ENCODE data around the gene NFIA.

Gene NFIA

GRCh38 chr1:61085206-61085982 is 3.0 kb downstream of the NFIA start:
- DNase-seq = no peak

- DNase-seq = no peak
Observed at GRCh38 chr1:61085983-61086644, 3.8 kb downstream of the NFIA start.

- DNase-seq = no peak
Observed at GRCh38 chr1:61087571-61087970, 5.2 kb downstream of the NFIA start.

GRCh38 chr1:61088163-61088974 is 6.0 kb downstream of the NFIA start:
- no peak for DNase-seq

GRCh38 chr1:61089338-61089737 is 7.0 kb downstream of the NFIA start:
- DNase-seq = no peak

- DNase-seq = no peak
Observed at GRCh38 chr1:61089741-61090140, 7.4 kb downstream of the NFIA start.

- DNase-seq = no peak
Observed at GRCh38 chr1:61090546-61091202, 8.3 kb downstream of the NFIA start.

GRCh38 chr1:61091455-61091854 is 9.1 kb downstream of the NFIA start:
- DNase-seq = no peak

GRCh38 chr1:61092642-61093041 is 10.3 kb downstream of the NFIA start:
- DNase-seq = no peak

GRCh38 chr1:61093525-61094137 is 11.3 kb downstream of the NFIA start:
- DNase-seq = no peak

- DNase-seq = no peak
Observed at GRCh38 chr1:61094677-61095469, 12.5 kb downstream of the NFIA start.

GRCh38 chr1:61095470-61095812 is 13.1 kb downstream of the NFIA start:
- no peak for DNase-seq

- no peak for DNase-seq
Observed at GRCh38 chr1:61097317-61097716, 15.0 kb downstream of the NFIA start.

GRCh38 chr1:61097722-61098121 is 15.4 kb downstream of the NFIA start:
- no peak for DNase-seq

GRCh38 chr1:61098333-61098732 is 16.0 kb downstream of the NFIA start:
- DNase-seq = no peak

GRCh38 chr1:61098906-61099437 is 16.6 kb downstream of the NFIA start:
- no peak for DNase-seq

- DNase-seq = no peak
Observed at GRCh38 chr1:61100578-61100977, 18.2 kb downstream of the NFIA start.

- DNase-seq = no peak
Observed at GRCh38 chr1:61101536-61101935, 19.2 kb downstream of the NFIA start.

GRCh38 chr1:61102041-61102440 is 19.7 kb downstream of the NFIA start:
- no peak for DNase-seq

- no peak for DNase-seq
Observed at GRCh38 chr1:61102621-61103020, 20.3 kb downstream of the NFIA start.

GRCh38 chr1:61104220-61104671 is 21.9 kb downstream of the NFIA start:
- no peak for DNase-seq

GRCh38 chr1:61107638-61108037 is 25.3 kb downstream of the NFIA start:
- DNase-seq = no peak

All from NCI-H748 treated with DMSO at 0.1 percent for 48 hours (cell line).